Ovary (tissue), 3 donors: ENCODE measurements around the gene MED31.

ENCODE experiments used
- POLR2A ChIP-seq: fragments of 450-650 bp; IDR thresholded peaks from one replicate; pipeline ENCODE4 v1.6.1; 2017; ENCODE audit warnings: antibody characterized with exemption, mild to moderate bottlenecking, moderate library complexity
- TF ChIP-seq, protein P1 (sequence below), 3 donors: fragments of 450-650 bp in 2 of 3; fragments of 200-600 bp in 1 of 3; IDR thresholded peaks; one replicate each; pipeline versions ENCODE4 v1.5.1 to v1.8.0; 2016 to 2022; ENCODE audit warnings: antibody characterized with exemption in 3 of 3, mild to moderate bottlenecking in 1 of 3
- donor health status: DM: no; HTN: no; CAD: no.

DNA sequence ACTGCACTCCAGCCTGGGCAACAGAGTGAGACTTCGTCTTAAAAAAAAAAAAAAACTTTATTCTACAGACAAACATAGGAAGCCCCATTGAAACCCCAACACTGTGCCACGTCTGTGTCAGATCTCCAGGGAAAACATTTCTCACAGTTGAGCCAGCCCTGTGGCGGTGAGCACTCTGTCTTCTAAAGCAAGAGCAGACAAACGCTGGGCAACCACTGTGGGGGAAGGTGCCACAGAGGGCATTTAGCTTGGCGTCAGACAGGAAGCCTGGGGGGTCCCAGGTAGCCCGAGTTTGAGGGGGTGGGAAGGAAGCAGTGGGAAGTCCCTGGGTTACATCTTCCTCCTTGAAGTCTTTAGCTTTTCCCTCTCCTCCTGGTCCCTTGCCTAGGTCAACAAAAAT is 16.1 kb upstream of the MED31 start:
- TF ChIP-seq, protein P1, sequence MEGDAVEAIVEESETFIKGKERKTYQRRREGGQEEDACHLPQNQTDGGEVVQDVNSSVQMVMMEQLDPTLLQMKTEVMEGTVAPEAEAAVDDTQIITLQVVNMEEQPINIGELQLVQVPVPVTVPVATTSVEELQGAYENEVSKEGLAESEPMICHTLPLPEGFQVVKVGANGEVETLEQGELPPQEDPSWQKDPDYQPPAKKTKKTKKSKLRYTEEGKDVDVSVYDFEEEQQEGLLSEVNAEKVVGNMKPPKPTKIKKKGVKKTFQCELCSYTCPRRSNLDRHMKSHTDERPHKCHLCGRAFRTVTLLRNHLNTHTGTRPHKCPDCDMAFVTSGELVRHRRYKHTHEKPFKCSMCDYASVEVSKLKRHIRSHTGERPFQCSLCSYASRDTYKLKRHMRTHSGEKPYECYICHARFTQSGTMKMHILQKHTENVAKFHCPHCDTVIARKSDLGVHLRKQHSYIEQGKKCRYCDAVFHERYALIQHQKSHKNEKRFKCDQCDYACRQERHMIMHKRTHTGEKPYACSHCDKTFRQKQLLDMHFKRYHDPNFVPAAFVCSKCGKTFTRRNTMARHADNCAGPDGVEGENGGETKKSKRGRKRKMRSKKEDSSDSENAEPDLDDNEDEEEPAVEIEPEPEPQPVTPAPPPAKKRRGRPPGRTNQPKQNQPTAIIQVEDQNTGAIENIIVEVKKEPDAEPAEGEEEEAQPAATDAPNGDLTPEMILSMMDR (IDR thresholded peaks at IDR 0.05), result no peak
- TF ChIP-seq POLR2A, result no peak
